H9 (cell line): Measurements from ENCODE around the gene FYN. TPM values are rescaled to one million over a fixed set of nuclear protein-coding genes. Genes with fewer than 3 reads are reported as not detected.

Experiments
- DNase-seq: peaks from one replicate; pipeline ENCODE4 v3.0.0-alpha.2; 2017
- H2AFZ ChIP-seq: one replicate; pipeline ENCODE4 v1.6.1; 2013; ENCODE audit warnings: mild to moderate bottlenecking, low read length, control low read depth, moderate library complexity
- H2AK5ac ChIP-seq: 2 replicates; pipeline ENCODE4 v1.6.1; 2013; ENCODE audit warnings: low read length, control low read depth, mixed read lengths; ENCODE audit not compliant: insufficient read length
- H2BK120ac ChIP-seq: one replicate; pipeline ENCODE4 v1.6.1; 2013; ENCODE audit warnings: low read depth, mild to moderate bottlenecking, low read length, control low read depth, inconsistent platforms; ENCODE audit not compliant: poor library complexity, severe bottlenecking
- H2BK12ac ChIP-seq: 2 replicates; pipeline ENCODE4 v1.6.1; 2013; ENCODE audit warnings: low read length, control low read depth, mixed read lengths, low read depth; ENCODE audit not compliant: insufficient read length
- H2BK15ac ChIP-seq: 2 replicates; pipeline ENCODE4 v1.6.1; 2013; ENCODE audit warnings: low read depth, low read length, control low read depth
- H2BK20ac ChIP-seq: one replicate; pipeline ENCODE4 v1.6.1; 2013; ENCODE audit warnings: low read depth, mild to moderate bottlenecking, low read length, control low read depth, inconsistent platforms; ENCODE audit not compliant: poor library complexity, severe bottlenecking
- H2BK5ac ChIP-seq: 2 replicates; pipeline ENCODE4 v1.6.1; 2013; ENCODE audit warnings: low read length, control low read depth, mixed read lengths; ENCODE audit not compliant: insufficient read length
- H3K14ac ChIP-seq: 2 replicates; pipeline ENCODE4 v1.6.1; 2013; ENCODE audit warnings: low read length, control low read depth; ENCODE audit not compliant: insufficient read depth
- H3K18ac ChIP-seq: 2 replicates; pipeline ENCODE4 v1.6.1; 2013; ENCODE audit warnings: low read depth, mild to moderate bottlenecking, mixed read lengths, low read length, control low read depth; ENCODE audit not compliant: insufficient read length
- H3K23ac ChIP-seq: 2 replicates; pipeline ENCODE4 v1.6.1; 2013; ENCODE audit warnings: low read length, control low read depth, mixed read lengths, low read depth; ENCODE audit not compliant: insufficient read length
- H3K23me2 ChIP-seq: 2 replicates; pipeline ENCODE4 v1.6.1; 2013; ENCODE audit warnings: low read depth, mild to moderate bottlenecking, mixed read lengths, low read length, control low read depth; ENCODE audit not compliant: insufficient read length, poor library complexity, severe bottlenecking
- H3K27ac ChIP-seq: 2 replicates; pipeline ENCODE4 v1.5.1; 2013; ENCODE audit warnings: low read length, control low read depth, mixed read lengths, low read depth; ENCODE audit not compliant: insufficient read length
- H3K27me3 ChIP-seq: 2 replicates; pipeline ENCODE4 v1.6.1; 2013; ENCODE audit warnings: low read length, control low read depth, inconsistent platforms; ENCODE audit not compliant: insufficient read depth
- H3K4ac ChIP-seq: 2 replicates; pipeline ENCODE4 v1.6.1; 2013; ENCODE audit warnings: low read depth, mild to moderate bottlenecking, control low read depth, inconsistent platforms, low read length, moderate library complexity
- H3K4me1 ChIP-seq: 2 replicates; pipeline ENCODE4 v1.6.1; 2013; ENCODE audit warnings: low read length, control low read depth, inconsistent platforms; ENCODE audit not compliant: insufficient read depth
- H3K4me2 ChIP-seq: 2 replicates; pipeline ENCODE4 v1.6.1; 2013; ENCODE audit warnings: low read length, control low read depth, mixed read lengths; ENCODE audit not compliant: insufficient read length, insufficient read depth
- H3K56ac ChIP-seq: 2 replicates; pipeline ENCODE4 v1.6.1; 2013; ENCODE audit warnings: low read depth, mild to moderate bottlenecking, mixed read lengths, low read length, control low read depth; ENCODE audit not compliant: insufficient read length
- H3K79me1 ChIP-seq: 2 replicates; pipeline ENCODE4 v1.6.1; 2013; ENCODE audit warnings: low read depth, mild to moderate bottlenecking, moderate library complexity, low read length, control low read depth, inconsistent platforms; ENCODE audit not compliant: insufficient read depth, poor library complexity, severe bottlenecking
- H3K79me2 ChIP-seq: 2 replicates; pipeline ENCODE4 v1.6.1; 2013; ENCODE audit warnings: low read length, control low read depth, inconsistent platforms; ENCODE audit not compliant: insufficient read depth
- H3K9ac ChIP-seq: 2 replicates; pipeline ENCODE4 v1.6.1; 2013; ENCODE audit warnings: low read length, control low read depth, mixed read lengths; ENCODE audit not compliant: insufficient read length; ENCODE audit errors: extremely low read depth
- H3K9me3 ChIP-seq: one replicate; pipeline ENCODE4 v1.6.1; 2013; ENCODE audit warnings: low read depth, low read length, inconsistent platforms; ENCODE audit not compliant: control insufficient read depth
- H3T11ph ChIP-seq: one replicate; pipeline ENCODE4 v1.6.1; 2013; ENCODE audit warnings: mild to moderate bottlenecking, low read length, control low read depth, inconsistent platforms
- H4K20me1 ChIP-seq: one replicate; pipeline ENCODE4 v1.6.1; 2013; ENCODE audit not compliant: control insufficient read depth, insufficient read length, insufficient read depth
- H4K5ac ChIP-seq: 2 replicates; pipeline ENCODE4 v1.6.1; 2013; ENCODE audit warnings: low read depth, mild to moderate bottlenecking, mixed read lengths, low read length, control low read depth; ENCODE audit not compliant: insufficient read length
- H4K8ac ChIP-seq: replicated peaks from 2 replicates; pipeline ENCODE4 v1.6.1; 2013; ENCODE audit warnings: low read length, control low read depth, mixed read lengths, low read depth; ENCODE audit not compliant: insufficient read length
- H4K91ac ChIP-seq: 2 replicates; pipeline ENCODE4 v1.6.1; 2013; ENCODE audit warnings: low read depth, mild to moderate bottlenecking, moderate library complexity, mixed read lengths, low read length, control low read depth; ENCODE audit not compliant: insufficient read length
- H3K27ac Mint-ChIP-seq, 3 experiments: 2 replicates in 2 of 3; 3 replicates in 1 of 3; pipeline ENCODE4 v1.8.0; 2020 to 2021; ENCODE audit warnings: mixed read lengths in 3 of 3, mild to moderate bottlenecking in 1 of 3, moderate library complexity in 1 of 3
- H3K27me3 Mint-ChIP-seq: 2 replicates; pipeline ENCODE4 v1.8.0; 2021; ENCODE audit warnings: low read depth, mild to moderate bottlenecking, moderate library complexity, mixed read lengths
- H3K36me3 Mint-ChIP-seq, 3 experiments: 2 replicates in 2 of 3; 3 replicates in 1 of 3; pipeline ENCODE4 v1.8.0; 2020 to 2021; ENCODE audit warnings: low read depth in 3 of 3, mixed read lengths in 3 of 3; ENCODE audit not compliant: insufficient read depth in 1 of 3
- H3K4me1 Mint-ChIP-seq, 2 experiments: 2 replicates each; pipeline ENCODE4 v1.8.0; 2020; ENCODE audit warnings: mixed read lengths in 2 of 2
- H3K4me3 Mint-ChIP-seq, 2 experiments: 2 replicates in 1 of 2; 3 replicates in 1 of 2; pipeline ENCODE4 v1.8.0; 2020 to 2021; ENCODE audit warnings: mild to moderate bottlenecking in 2 of 2, mixed read lengths in 2 of 2, moderate library complexity in 1 of 2
- H3K9me3 Mint-ChIP-seq, 2 experiments: 2 replicates in 1 of 2; 3 replicates in 1 of 2; pipeline ENCODE4 v1.8.0; 2020; ENCODE audit warnings: mild to moderate bottlenecking in 2 of 2, mixed read lengths in 2 of 2, moderate library complexity in 1 of 2
- WGBS: extraction: QIAGEN DNeasy Blood & Tissue Kit; methylation state at CpG from one replicate; pipeline ENCODE4 v1.1.7; 2013; ENCODE audit warnings: missing lambda C conversion rate, low lambda C conversion rate, mixed read lengths; ENCODE audit not compliant: insufficient read length; ENCODE audit errors: extremely low coverage; 5-methylcytosine and 5-hydroxymethylcytosine counted together
- total RNA-seq: library from RNA; stranded (reverse); gene quantifications from 2 replicates; pipeline ENCODE4 v1.2.1, GENCODE V29; 2021
- TF ChIP-seq, protein P1 (sequence below): fragments of 200-600 bp; sonication (generic); conservative IDR thresholded peaks from 3 replicates; pipeline ENCODE4 v1.8.0; 2021; ENCODE audit warnings: antibody characterized with exemption, mild to moderate bottlenecking

FYN gene
- total RNA-seq, 1 experiment from 2014 or later: 64.8 TPM

DNA sequence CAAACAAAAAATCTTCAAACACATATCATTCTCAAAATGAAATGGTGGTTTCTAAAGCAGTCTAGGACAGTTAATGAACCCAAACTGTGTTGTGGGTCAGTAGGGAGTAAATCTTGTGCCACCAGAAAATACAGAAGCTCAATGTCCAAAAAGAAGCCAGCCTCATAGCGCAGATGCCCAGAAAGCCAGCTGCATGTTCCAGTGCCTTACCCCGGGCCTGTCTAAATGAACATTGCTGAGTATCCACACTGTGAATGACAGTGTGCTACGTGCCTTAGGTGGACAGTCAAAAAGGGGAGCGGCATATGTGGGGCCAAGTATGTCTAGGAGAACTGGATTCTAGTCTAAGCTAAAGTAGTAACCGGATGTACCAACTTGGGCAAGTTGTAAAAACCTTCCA, 10.9 kb downstream of the FYN start:
- H3K79me1 ChIP-seq: no peaks in the 10 kb centered on the region
- H3K14ac ChIP-seq: no peak overlapping the region; the same call in 1 of the 2 replicates
- H3K27ac ChIP-seq: no peak overlapping the region
- peak overlapping the region; percentile 61 for H3K18ac ChIP-seq
- TF ChIP-seq, protein P1, sequence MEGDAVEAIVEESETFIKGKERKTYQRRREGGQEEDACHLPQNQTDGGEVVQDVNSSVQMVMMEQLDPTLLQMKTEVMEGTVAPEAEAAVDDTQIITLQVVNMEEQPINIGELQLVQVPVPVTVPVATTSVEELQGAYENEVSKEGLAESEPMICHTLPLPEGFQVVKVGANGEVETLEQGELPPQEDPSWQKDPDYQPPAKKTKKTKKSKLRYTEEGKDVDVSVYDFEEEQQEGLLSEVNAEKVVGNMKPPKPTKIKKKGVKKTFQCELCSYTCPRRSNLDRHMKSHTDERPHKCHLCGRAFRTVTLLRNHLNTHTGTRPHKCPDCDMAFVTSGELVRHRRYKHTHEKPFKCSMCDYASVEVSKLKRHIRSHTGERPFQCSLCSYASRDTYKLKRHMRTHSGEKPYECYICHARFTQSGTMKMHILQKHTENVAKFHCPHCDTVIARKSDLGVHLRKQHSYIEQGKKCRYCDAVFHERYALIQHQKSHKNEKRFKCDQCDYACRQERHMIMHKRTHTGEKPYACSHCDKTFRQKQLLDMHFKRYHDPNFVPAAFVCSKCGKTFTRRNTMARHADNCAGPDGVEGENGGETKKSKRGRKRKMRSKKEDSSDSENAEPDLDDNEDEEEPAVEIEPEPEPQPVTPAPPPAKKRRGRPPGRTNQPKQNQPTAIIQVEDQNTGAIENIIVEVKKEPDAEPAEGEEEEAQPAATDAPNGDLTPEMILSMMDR: no peak
- no peak overlapping the region for H2BK5ac ChIP-seq
- no CpG with 5 or more reads among the region's 5 CpGs for WGBS
- Mint-ChIP-seq H3K9me3 (no peaks in the 10 kb centered on the region), H3K27ac (peak overlapping the region in 2 of 3 experiments; percentile 78 to 85; a peak in 3 of 7 replicates), H3K4me3 (peak overlapping the region in 1 of 2 experiments; percentile 1; a peak in 1 of 5 replicates), H3K27me3 (no peaks in the 10 kb centered on the region), H3K4me1 (peaks cover 68 to 85% of the 10 kb centered on the region in 2 experiments), H3K36me3 (no peaks in the 10 kb centered on the region; a peak in 1 of 7 replicates)
- peaks cover 17% of the 10 kb centered on the region for H3K4me1 ChIP-seq
- H2BK20ac ChIP-seq: no peak overlapping the region
- H3K23me2 ChIP-seq: no peaks in the 10 kb centered on the region
- no peak overlapping the region for H3K56ac ChIP-seq
- H2BK12ac ChIP-seq: no peak overlapping the region
- no peak overlapping the region for H3T11ph ChIP-seq
- no peaks in the 10 kb centered on the region for H4K20me1 ChIP-seq
- no peak overlapping the region for H3K23ac ChIP-seq
- H3K79me2 ChIP-seq: peaks cover 6% of the 10 kb centered on the region; the same call in 1 of the 2 replicates
- H3K9ac ChIP-seq: no peak overlapping the region
- H3K9me3 ChIP-seq: no peaks in the 10 kb centered on the region
- H3K27me3 ChIP-seq: no peaks in the 10 kb centered on the region
- no peak overlapping the region for H2AFZ ChIP-seq
- H2BK120ac ChIP-seq: no peak overlapping the region
- no peak overlapping the region for H4K5ac ChIP-seq
- H3K4me2 ChIP-seq: no peak overlapping the region
- H2BK15ac ChIP-seq: no peak overlapping the region
- H3K4ac ChIP-seq: no peak overlapping the region
- H4K91ac ChIP-seq: no peak overlapping the region
- H2AK5ac ChIP-seq: peak overlapping the region; percentile 11
- no peak overlapping the region for H4K8ac ChIP-seq
- DNase-seq: no peak
